PC-9 (cell line): ENCODE measurements around the gene USP36.

Source experiments
- EZH2 ChIP-seq: fragments of 200-600 bp; sonication (generic); IDR thresholded peaks from 2 replicates; pipeline ENCODE4 v1.8.0; 2017; ENCODE audit warnings: antibody characterized with exemption, low read depth
- TF ChIP-seq, protein P1 (sequence below): fragments of 200-600 bp; sonication (generic); conservative IDR thresholded peaks from 2 replicates; pipeline ENCODE4 v1.6.1; 2017; ENCODE audit warnings: mixed run types, antibody characterized with exemption, mild to moderate bottlenecking, moderate library complexity

DNA sequence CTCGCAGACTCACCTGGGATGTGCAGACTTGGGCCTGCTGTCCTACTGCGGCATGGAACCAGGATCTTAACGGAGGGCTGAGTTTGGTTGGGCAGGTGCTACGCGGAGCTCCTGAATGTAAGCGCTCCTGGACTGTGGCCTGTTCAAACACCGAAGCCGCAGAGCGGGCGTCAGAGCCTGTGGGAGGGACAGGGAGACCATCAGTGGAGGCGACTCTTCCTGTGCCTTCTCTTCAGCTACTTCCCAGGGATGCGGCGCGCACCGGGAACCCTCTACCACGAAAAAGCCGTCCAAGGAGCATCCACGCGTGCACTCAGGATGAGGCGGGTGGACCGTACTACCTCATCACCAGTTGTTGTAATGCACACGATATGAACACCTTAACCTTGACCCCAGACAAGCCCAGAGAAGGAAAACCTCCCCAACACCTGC is 2.0 kb downstream of the USP36 start:
- TF ChIP-seq, protein P1, sequence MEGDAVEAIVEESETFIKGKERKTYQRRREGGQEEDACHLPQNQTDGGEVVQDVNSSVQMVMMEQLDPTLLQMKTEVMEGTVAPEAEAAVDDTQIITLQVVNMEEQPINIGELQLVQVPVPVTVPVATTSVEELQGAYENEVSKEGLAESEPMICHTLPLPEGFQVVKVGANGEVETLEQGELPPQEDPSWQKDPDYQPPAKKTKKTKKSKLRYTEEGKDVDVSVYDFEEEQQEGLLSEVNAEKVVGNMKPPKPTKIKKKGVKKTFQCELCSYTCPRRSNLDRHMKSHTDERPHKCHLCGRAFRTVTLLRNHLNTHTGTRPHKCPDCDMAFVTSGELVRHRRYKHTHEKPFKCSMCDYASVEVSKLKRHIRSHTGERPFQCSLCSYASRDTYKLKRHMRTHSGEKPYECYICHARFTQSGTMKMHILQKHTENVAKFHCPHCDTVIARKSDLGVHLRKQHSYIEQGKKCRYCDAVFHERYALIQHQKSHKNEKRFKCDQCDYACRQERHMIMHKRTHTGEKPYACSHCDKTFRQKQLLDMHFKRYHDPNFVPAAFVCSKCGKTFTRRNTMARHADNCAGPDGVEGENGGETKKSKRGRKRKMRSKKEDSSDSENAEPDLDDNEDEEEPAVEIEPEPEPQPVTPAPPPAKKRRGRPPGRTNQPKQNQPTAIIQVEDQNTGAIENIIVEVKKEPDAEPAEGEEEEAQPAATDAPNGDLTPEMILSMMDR, result no peak
- TF ChIP-seq EZH2, result no peak
